ENCODE measurements around the gene DUOX1.
A peak's percentile ranks its signal among the peaks of the same experiment; 100 is the strongest.

The DUOX1 gene

GRCh38 chr15:45200001-45200798 is 70.4 kb downstream of the DUOX1 start:
- Histone ChIP-seq H3K4me2 (ENCODE audit: insufficient read depth, low read length) (peak overlapping the region; percentile 93), H3K27me3 (ENCODE audit: insufficient read depth, low read length, poor library complexity) (no peaks in the 10 kb centered on the region), H3K27ac (ENCODE audit: low read length) (peak overlapping the region; percentile 90), H3K4me1 (ENCODE audit: insufficient read depth, low read length) (peaks cover 42% of the 10 kb centered on the region), H3K4me3 (ENCODE audit: low read depth in 1 of 2, low read length in 2 of 2) (peak overlapping the region; percentile 41 to 61), H4K20me1 (ENCODE audit: insufficient read depth, low read length) (no peaks in the 10 kb centered on the region), H3K9me3 (ENCODE audit: insufficient read depth, low read length, severe bottlenecking) (no peaks in the 10 kb centered on the region), H3K9ac (ENCODE audit: low read depth, low read length) (peak overlapping the region; percentile 74), H3K36me3 (ENCODE audit: insufficient read depth, low read length) (no peaks in the 10 kb centered on the region), H2AFZ (ENCODE audit: low read depth, low read length) (peak overlapping the region; percentile 92), H3K79me2 (ENCODE audit: insufficient read depth, low read length) (no peaks in the 10 kb centered on the region)
- peak; percentile 66 for ATAC-seq (ENCODE audit: insufficient read depth, low read depth)
- TF ChIP-seq EZH2 (IDR thresholded peaks at IDR 0.05; ENCODE audit: borderline replicate concordance, low read depth, low read length, severe bottlenecking) = no peak
- no peak for TF ChIP-seq CTCF (IDR thresholded peaks at IDR 0.05; ENCODE audit: borderline replicate concordance, extremely low read depth, low read length, poor library complexity, severe bottlenecking)
- peak; percentile 94 for DNase-seq

- Histone ChIP-seq H3K27me3 (ENCODE audit: insufficient read depth, low read length, poor library complexity) (no peaks in the 10 kb centered on the region), H3K4me3 (ENCODE audit: low read depth in 1 of 2, low read length in 2 of 2) (peak overlapping the region; percentile 41 to 61), H4K20me1 (ENCODE audit: insufficient read depth, low read length) (no peaks in the 10 kb centered on the region), H3K27ac (ENCODE audit: low read length) (peak overlapping the region; percentile 90), H3K9ac (ENCODE audit: low read depth, low read length) (peak overlapping the region; percentile 74), H3K4me2 (ENCODE audit: insufficient read depth, low read length) (peak overlapping the region; percentile 93), H3K79me2 (ENCODE audit: insufficient read depth, low read length) (no peaks in the 10 kb centered on the region), H3K36me3 (ENCODE audit: insufficient read depth, low read length) (no peaks in the 10 kb centered on the region), H3K9me3 (ENCODE audit: insufficient read depth, low read length, severe bottlenecking) (no peaks in the 10 kb centered on the region), H3K4me1 (ENCODE audit: insufficient read depth, low read length) (peaks cover 42% of the 10 kb centered on the region), H2AFZ (ENCODE audit: low read depth, low read length) (peak overlapping the region; percentile 92)
- TF ChIP-seq CTCF (IDR thresholded peaks at IDR 0.05; ENCODE audit: borderline replicate concordance, extremely low read depth, low read length, poor library complexity, severe bottlenecking) (no peak), EZH2 (IDR thresholded peaks at IDR 0.05; ENCODE audit: borderline replicate concordance, low read depth, low read length, severe bottlenecking) (no peak)
- ATAC-seq (ENCODE audit: insufficient read depth, low read depth) (peak; percentile 30), DNase-seq (peak; percentile 81)
These were observed 71.2 kb downstream of the DUOX1 start for GRCh38 chr15:45200799-45201556.

GRCh38 chr15:45201557-45201859 is 71.7 kb downstream of the DUOX1 start:
- no peaks in the 10 kb centered on the region for H3K79me2 ChIP-seq (ENCODE audit: insufficient read depth, low read length)
- H4K20me1 ChIP-seq (ENCODE audit: insufficient read depth, low read length) = no peaks in the 10 kb centered on the region
- peak overlapping the region; percentile 74; the same call in 1 of the 2 replicates for H3K9ac ChIP-seq (ENCODE audit: low read depth, low read length)
- peaks cover 42% of the 10 kb centered on the region for H3K4me1 ChIP-seq (ENCODE audit: insufficient read depth, low read length)
- no peak overlapping the region for H3K27ac ChIP-seq (ENCODE audit: low read length)
- H3K4me3 ChIP-seq (ENCODE audit: low read depth in 1 of 2, low read length in 2 of 2) = peak overlapping the region in 1 of 2 experiments; percentile 61; a peak in 1 of 4 replicates
- no peaks in the 10 kb centered on the region for H3K27me3 ChIP-seq (ENCODE audit: insufficient read depth, low read length, poor library complexity)
- peak overlapping the region; percentile 93 for H3K4me2 ChIP-seq (ENCODE audit: insufficient read depth, low read length)
- no peaks in the 10 kb centered on the region for H3K9me3 ChIP-seq (ENCODE audit: insufficient read depth, low read length, severe bottlenecking)
- DNase-seq (no peak), ATAC-seq (ENCODE audit: insufficient read depth, low read depth) (no peak)
- TF ChIP-seq CTCF (IDR thresholded peaks at IDR 0.05; ENCODE audit: borderline replicate concordance, extremely low read depth, low read length, poor library complexity, severe bottlenecking) (no peak), EZH2 (IDR thresholded peaks at IDR 0.05; ENCODE audit: borderline replicate concordance, low read depth, low read length, severe bottlenecking) (no peak)
- peak overlapping the region; percentile 92 for H2AFZ ChIP-seq (ENCODE audit: low read depth, low read length)
- H3K36me3 ChIP-seq (ENCODE audit: insufficient read depth, low read length) = no peaks in the 10 kb centered on the region
